ENCODE results near the gene MEGF6.

MEGF6 gene

DNA sequence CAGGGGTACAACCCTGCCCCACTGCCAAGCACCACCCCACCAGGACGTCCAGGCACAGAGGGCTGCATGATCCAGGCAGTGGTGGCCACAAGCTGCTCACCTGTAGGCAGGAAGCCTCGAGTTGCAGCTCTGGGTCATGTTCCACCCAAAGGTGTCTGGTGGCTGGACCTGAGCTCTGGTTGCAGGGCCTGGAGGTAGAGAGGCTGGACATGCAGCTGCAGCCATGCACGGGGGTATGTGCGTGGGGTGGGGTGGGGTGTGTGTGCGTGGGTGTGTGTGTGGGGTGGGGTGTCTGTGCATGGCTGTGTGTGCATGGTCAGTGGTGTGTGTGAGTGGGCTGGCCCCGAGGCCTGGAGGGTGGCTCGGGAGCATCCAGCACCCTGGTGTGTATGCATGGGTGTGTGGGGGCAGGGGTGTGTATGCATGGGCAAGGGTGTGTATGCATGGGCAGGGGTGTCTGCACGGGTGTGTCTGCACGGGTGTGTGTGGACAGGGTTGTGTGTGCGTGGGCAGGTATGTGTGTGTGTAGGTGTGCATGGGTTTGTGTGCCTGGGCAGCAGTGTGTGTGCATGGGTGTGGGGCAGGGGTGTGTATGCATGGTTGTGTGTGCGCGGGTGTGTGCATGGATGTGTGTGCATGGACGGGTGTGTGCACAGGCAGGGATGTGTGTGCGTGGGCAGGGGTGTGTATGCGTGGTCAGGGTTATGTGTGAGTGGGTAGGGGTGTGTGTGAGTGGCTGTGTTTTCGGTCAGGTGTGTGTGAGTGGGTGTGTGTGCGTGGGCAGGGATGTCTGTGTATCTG, 141.3 kb downstream of the MEGF6 start:
- DNase-seq (ENCODE audit: low read depth), result no peak

- DNase-seq (ENCODE audit: low read depth), result no peak
Measured at GRCh38 chr1:3469104-3469848, 142.0 kb downstream of the MEGF6 start.

DNA sequence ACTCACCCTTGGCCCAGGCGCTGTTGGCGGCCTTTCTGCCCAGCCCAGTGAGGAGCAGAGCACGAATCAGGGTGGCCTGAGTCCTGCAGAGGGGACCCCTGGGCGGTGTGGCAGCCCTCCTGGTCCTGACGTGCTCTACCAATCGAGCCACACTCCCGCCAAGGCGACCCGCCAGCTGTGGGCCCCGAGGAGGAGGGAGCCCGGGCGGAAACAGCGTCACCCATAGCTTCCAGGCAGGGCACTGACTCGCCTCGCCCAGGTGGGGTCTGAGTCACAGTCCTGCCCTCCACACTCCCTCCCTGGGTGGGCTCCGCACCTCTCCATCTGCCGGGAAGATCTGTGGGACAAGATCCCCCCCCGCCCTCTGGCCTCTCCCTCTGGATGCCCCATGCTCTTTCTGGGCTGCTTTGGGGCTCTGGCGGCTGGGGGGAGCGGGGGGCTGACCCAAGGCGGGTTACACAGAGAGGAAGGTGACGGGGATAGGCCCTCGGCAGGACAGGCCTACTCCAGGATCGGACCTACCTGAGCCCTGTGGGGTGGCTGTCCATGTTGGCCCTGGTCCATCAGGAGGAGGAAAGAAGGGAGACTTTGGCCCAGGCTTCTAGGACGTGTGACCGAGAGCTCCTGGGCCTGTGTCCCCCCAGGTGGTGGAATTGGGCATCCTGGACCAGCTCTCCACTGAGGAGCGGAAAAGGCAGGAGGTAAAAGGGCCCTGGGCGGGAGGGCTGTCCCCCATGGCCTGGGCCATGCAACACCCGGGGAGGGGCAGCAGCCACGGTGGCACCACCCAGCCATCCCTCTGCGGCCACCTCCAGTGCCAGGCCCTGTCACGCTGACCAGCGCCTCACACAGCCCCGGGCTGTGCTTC, 142.8 kb downstream of the MEGF6 start:
- DNase-seq (ENCODE audit: low read depth), result no peak

DNA sequence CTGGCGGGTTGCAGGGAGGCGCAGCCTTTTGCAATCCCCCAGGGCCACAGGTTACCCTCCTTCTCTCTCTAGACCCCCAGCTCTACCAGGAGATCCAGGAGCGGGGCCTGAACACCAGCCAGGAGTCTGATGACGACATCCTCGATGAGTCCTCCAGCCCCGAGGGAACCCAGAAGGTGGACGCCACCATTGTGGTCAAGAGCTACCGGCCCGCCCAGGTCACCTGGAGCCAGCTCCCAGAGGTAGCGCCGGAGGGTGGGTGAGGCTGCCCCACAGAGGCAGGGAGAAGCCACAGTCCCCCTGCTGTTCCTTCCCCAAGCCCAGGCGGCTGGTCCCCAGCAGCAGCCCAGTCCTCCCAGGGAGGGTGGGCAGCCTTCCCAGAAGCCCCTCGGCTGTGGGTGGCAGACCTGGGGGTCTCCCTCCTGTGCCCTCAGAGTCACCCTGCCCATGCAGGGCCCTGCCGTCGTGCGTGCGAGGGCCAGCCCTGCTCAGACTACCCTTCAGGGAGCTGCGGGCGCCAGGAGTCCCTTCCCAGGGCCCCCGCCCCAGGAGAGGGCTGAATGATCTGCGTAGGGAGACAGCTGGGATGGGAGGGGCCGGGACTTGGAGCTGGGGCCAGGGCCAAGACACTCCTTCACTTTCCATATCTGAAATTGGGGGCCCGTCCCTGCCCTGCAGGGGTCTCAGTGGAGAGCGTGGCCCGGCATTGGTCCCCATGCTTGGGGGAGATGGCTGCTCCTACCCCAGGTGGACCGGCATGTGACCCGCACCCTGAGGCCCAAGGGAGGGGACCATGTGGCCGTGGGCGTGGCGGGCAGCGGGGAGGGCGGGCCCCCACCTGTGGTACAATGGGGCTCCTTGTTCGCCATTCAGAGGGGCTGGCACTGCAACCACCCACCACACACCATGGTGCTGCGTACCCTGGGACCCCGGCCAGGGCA, 143.9 kb downstream of the MEGF6 start:
- DNase-seq (ENCODE audit: low read depth), result no peak

- DNase-seq (ENCODE audit: low read depth), result no peak
Measured at GRCh38 chr1:3466366-3467075, 144.8 kb downstream of the MEGF6 start.

GRCh38 chr1:3465935-3466321, 145.4 kb downstream of the MEGF6 start:
- DNase-seq (ENCODE audit: low read depth), result no peak

DNA sequence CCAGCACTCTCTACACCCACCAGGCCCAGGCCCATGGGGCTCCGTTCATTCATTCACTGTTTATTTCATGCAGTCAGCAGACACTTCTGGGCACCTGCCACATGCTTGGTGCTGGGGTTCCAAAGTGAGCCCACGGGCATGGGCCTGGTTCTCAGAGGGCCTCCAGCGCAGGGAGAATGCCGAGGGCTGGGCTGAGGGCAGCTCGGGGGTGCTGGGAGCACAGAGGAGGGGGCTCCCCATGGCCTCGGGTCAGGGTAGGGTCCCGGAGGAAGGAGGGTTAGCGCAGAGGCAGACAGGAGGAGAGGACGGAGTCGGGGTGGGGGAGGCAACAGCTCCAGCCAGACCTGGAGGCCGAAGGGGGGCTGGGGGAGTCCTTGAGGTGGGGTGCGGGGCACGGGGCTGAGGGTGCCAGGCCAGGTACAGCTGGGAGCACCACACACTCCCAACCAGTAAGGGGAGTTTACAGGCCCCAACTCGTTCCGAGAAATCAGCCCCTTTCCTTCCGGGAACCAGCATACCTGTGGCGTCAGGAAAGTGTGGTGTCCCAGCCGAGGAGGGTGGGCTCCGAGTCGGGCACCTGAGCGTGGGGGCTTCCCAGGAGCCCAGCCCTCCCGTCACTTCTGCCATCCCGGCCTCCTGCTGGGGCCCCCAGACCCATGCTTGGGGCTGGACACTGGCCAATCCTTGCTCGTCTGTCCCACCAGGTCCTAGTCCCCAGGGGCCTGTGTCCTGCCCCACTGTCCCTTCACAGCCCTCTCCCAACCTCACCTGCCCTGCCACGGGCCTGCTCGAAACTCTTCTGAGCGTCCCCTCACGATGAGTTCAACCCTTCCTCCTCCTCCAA, 146.0 kb downstream of the MEGF6 start:
- no peak for DNase-seq (ENCODE audit: low read depth)

- DNase-seq (ENCODE audit: low read depth), result no peak
Measured at GRCh38 chr1:3464649-3465025, 146.7 kb downstream of the MEGF6 start.

DNA sequence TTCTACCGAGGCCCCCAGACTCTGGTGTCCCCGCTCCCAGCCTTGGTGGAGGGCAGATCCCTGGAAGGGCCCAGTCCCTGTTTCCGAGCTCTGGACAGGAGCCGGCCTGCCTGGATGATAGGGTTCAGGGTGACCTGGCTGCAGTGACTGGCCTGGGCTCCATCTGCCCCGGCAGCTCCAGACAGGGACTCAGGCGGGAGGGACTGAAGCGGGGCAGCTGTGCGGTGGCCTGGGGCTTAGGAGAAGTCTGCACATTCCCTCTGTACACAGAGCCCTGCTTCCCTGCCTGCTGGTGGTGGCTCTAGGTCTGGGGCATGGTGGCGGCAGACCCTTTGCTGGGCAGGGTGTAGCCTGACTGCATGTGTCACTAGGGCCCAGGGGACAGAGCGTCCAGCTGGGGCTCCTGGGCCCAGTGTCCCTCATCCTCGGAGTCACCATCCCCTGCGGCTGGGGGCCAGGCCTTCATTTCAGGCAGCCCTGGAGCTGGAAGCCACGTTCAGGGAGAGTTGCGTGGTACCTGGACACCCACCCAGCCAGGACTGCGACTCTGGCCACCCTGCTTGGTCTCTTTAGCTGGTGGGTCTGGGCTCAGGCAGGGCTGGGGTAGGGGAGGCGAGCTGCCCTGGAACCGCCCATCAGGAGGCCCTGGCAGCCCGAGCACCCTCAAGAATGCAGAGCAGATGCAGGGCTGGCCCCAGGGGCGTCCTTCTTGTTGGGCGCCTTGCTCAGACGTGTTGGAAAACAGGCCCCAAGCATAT, 147.2 kb downstream of the MEGF6 start:
- DNase-seq (ENCODE audit: low read depth), result no peak

DNA sequence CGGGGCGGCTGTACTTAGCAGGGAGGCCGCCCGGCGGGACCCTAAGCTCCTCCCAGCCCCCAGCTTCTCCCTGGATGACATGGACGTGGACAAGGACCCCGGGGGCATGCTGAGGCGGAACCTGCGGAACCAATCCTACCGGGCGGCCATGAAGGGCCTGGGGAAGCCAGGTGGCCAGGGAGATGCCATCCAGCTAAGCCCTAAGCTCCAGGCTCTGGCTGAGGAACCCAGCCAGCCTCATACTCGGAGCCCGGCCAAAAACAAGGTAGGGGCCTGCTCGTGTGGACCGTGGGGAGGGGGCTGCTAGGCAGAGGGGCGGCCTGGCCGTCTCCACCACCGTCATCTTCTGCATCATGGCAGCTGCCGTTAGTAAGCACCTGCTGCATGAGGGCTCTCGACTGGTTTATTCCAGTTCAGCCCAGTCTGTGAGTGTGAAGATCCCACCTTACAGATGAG, 147.9 kb downstream of the MEGF6 start:
- DNase-seq (ENCODE audit: low read depth), result no peak

GRCh38 chr1:3463013-3463385, 148.3 kb downstream of the MEGF6 start:
- no peak for DNase-seq (ENCODE audit: low read depth)

DNA sequence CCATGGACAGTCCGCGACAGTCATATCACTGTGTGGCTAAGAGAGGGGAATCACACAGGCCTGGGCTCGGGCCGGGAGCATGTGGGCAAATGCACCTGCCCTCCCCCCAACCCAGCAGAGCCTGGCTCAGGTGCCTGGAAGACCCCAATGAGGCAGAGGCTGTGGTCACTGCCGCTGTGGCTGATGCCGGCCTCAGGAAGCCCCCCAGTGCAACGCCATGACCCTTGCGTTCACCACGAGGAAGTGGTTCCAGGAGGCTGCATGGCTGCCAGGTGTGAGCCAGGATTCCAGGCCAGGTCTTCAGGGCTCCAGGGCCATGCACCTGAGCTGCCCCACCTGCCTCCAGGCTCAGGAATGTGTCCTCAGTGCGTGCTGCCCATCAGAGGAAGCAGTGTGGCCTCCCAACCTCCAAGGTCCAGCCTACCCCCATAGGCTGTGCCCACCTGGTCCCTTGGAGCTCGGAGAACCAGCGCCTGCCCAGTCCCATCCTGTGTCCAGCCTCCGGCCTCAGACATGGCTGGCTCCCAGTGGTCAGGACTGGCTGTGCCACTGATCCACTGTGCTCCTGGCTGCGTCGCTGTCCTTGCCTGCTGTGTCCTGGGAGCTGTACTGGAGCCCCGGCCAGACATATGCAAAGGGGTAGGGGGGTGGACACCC, 148.8 kb downstream of the MEGF6 start:
- DNase-seq (ENCODE audit: low read depth), result no peak

DNA sequence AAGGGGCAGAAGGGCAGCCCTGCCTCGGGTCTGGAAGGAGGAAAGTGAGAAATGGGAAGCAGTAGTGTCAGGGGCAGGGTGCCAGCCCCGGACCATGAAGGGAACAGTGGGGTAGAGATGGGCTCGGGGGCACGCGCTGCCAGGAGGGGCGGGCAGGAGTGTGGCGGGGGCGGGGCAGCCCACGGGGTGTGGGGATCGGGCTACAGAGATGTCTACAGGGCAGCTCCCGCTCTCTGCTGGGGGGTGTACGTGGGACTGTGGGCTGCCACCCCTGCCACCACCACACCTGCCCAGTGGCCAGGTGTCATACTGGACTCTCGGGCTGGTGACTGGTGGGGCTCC, 149.4 kb downstream of the MEGF6 start:
- DNase-seq (ENCODE audit: low read depth), result no peak

GRCh38 chr1:3461238-3461933, 149.9 kb downstream of the MEGF6 start:
- no peak for DNase-seq (ENCODE audit: low read depth)

DNA sequence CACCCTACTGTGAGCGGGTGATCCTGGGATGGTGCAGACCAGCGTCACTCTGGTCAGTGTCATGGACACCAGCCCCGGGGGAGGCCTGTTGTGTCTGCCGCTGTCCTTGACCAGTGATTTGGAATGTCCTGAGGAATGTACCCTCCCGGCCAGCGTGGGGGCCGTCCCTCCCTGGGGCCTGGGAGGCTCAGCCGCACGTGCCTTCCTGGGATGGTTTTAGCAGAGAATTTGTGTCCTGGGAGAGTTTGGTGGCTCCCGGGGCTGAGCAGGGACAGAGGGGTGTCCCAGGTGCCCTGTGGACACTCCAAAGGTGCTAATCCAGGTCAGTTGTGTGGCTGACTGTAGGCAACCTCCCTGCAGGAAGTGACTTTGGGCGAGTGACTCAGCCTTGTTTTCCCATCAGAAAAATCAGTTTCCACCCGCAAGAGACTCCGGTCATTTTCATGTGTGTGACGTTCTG, 150.6 kb downstream of the MEGF6 start:
- no peak for DNase-seq (ENCODE audit: low read depth)

DNA sequence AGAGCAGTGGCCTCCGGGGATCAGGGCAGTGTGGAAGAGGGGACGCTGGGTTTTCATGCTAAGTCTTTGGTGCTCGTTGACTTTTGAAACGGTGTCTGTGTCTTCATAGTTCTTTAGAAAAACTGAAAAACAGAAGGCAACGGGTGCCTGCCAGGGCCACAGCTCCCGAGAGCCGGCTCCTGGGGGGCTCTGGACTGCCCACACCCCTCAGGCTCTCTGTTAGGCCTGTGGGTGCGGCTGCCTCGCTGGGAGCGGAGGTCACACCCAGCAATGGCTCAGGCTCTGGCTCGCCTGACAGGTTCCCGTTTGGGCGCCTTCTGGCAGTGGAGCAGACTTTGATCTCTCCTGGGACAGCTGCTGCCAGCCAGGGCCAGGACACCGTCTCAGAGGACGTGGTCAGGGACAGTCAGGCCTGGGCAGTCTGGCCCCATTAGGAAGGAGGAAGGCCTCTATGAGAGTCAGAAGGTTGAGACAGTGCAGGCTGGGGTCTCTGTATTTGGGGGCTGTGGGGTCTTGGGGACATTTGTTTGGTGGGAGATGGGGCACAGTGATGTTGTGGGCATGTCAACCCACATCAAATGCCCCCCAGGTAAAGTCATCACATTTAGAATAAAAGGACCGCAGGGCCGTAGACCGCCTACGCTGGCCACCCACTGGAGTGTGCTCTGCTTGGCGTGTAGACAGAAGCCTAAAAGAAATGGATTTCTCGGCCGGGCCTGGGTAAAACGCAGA, 151.2 kb downstream of the MEGF6 start:
- DNase-seq (ENCODE audit: low read depth), result no peak

All from stimulated activated CD8-positive, alpha-beta memory T cell treated with anti-CD3 and anti-CD28 coated beads, Interleukin-15, amount 100 ng/mL, for 24 hours (primary cell).